Measurements from ENCODE around the gene OR14A2. TPM values are rescaled to one million over a fixed set of nuclear protein-coding genes. Genes with fewer than 3 reads are reported as not detected.
"Not testable (repeated sequence)": the region's sequence is repeated elsewhere in the genome, so short reads cannot be mapped to it uniquely, and the experiment has no call there.

OR14A2 gene
- total RNA-seq, 1 donor = not detected

DNA sequence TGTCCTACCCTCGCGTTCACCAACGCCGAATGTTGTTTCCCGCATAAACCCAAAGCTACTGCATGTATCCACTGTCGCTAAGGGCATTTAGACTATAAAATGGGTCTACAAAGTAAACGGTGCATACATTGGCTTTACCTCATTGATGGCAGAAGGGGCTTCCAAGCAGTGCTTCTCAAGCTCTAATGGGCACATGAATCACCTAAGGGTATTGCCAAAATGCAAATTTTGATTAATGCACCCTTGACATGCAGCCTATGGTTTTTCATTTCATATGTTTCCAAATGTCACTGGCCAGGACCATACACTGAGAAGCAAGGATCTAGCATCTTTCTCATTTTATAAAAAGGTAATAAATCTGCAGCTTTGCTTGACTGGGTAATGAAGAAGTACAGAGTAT is 34.2 kb downstream of the OR14A2 start:
- no peak for DNase-seq (ENCODE audit: low read depth)
- no peak overlapping the region for H3K4me3 ChIP-seq (ENCODE audit: low read depth, low read length)
- TF ChIP-seq, protein P1, sequence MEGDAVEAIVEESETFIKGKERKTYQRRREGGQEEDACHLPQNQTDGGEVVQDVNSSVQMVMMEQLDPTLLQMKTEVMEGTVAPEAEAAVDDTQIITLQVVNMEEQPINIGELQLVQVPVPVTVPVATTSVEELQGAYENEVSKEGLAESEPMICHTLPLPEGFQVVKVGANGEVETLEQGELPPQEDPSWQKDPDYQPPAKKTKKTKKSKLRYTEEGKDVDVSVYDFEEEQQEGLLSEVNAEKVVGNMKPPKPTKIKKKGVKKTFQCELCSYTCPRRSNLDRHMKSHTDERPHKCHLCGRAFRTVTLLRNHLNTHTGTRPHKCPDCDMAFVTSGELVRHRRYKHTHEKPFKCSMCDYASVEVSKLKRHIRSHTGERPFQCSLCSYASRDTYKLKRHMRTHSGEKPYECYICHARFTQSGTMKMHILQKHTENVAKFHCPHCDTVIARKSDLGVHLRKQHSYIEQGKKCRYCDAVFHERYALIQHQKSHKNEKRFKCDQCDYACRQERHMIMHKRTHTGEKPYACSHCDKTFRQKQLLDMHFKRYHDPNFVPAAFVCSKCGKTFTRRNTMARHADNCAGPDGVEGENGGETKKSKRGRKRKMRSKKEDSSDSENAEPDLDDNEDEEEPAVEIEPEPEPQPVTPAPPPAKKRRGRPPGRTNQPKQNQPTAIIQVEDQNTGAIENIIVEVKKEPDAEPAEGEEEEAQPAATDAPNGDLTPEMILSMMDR (IDR thresholded peaks at IDR 0.05; ENCODE audit: insufficient read depth, low read depth, low read length) = no peak

DNA sequence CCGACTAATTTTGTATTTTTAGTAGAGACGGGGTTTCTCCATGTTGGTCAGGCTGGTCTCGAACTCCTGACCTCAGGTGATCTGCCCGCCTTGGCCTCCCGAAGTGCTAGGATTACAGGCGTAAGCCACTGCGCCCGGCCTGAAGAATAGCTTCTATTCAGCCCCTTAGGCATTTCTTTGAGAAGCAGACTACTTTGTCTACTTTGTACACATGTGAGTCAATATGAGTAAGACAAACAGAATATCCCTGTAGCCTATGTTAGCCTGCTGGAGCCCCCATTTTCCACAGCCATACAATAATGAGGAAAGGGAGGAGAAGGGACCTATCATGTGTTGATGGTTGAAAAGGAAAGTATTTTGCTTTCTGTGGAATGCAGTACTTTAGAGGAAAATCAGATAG is 37.3 kb downstream of the OR14A2 start:
- not testable (repeated sequence) for DNase-seq (ENCODE audit: low read depth); H3K4me3 ChIP-seq (ENCODE audit: low read depth, low read length)

DNA sequence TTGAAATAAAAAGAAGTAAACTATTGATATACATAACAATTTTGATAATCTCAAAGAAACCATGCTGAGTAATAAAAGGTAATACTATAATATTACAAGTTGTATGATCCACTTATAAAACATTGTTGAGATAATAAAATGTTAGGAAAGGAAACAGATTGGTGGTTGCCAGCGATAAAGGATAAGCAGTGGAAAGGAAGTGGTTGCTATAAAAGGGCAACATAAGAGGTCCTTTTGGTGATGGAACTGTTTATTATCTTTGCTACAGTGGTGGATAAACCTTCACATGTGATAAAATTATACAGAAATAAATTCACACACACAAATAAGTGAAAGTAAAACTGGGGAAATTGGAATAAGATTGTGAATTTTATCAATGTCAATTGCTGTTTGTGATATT is 46.6 kb downstream of the OR14A2 start:
- no peak overlapping the region for H3K4me3 ChIP-seq (ENCODE audit: low read depth, low read length)
- TF ChIP-seq, protein P1 (IDR thresholded peaks at IDR 0.05; ENCODE audit: insufficient read depth, low read depth, low read length) = no peak
- no peak for DNase-seq (ENCODE audit: low read depth)

DNA sequence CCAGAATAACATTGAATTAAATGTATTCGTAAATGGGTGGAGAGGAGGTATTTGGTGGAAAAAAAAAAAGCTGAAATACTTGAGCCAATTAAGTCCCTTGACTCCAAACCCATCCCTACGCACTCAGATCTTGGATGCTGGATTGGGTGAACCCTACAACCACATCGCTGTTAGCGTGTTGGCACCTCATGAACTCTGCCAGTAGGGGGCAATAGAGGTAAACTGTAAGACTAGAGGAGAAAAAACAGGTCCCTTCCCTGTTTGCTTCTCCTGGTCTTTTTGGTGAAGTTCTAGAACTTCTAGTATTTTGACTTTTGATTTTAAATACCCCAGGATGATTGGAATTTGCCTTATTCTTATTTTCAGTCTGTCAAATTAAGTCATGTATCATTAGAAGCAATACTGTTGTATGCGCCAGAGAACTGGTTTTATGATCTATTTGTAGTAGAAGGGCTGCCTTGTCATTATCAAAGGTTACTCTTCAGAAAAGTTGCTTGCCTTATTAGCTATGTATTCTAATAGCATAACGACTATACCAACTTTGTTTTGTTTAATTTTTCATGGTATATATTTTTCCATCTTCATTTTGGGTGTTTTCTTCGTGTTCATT is 66.5 kb downstream of the OR14A2 start:
- TF ChIP-seq, protein P1 (IDR thresholded peaks at IDR 0.05; ENCODE audit: insufficient read depth, low read depth, low read length) = peak; percentile 70
- no peak overlapping the region for H3K4me3 ChIP-seq (ENCODE audit: low read depth, low read length)
- DNase-seq (ENCODE audit: low read depth) = peak; percentile 37

DNA sequence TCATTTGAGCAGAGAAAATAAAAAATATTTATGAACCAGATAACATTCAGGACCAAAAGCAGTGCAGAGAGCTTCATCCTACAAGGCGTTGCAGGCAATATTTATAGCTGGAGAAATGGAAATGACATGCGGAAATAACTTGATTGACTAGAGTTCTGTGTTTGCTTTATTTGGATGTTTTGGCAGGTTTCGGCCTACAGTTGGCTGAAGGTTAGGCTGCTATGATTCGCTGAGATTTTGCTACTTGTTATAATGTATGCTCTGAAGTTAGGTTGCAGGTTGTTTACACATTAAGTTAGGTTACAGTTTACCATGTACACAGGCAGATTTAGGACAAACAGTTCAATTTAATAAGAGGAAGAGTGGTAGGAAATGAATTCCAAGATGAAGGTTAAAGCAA is 67.8 kb downstream of the OR14A2 start:
- TF ChIP-seq, protein P1 (IDR thresholded peaks at IDR 0.05; ENCODE audit: insufficient read depth, low read depth, low read length) = no peak
- DNase-seq (ENCODE audit: low read depth) = no peak
- no peak overlapping the region for H3K4me3 ChIP-seq (ENCODE audit: low read depth, low read length)

DNA sequence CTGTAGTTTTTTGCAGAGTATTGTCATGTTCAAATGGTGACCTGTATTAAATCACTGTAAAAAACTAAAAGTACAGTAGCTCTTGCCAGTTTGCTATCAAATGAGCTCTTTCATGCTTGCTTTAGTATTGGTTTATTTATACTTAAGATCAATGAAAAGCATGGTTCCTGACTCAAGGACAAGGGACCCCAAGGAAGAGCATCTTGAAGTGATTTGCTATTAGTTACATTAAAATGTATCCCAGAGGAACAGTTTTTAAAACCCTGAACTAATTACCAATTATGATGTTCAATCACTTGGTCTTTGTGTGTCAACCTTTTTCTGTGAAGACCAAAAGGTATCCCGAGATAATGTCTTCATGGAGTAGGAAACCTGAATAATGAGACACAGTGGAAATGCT is 68.3 kb downstream of the OR14A2 start, which contains the start of gene OR13G1:
Gene OR13G1 (minus strand): TSS at position 101 of the 400 bp plus-strand sequence. CDS start 6,698 bp downstream, outside the sequence.
- TF ChIP-seq, protein P1 (IDR thresholded peaks at IDR 0.05; ENCODE audit: insufficient read depth, low read depth, low read length) = no peak
- no peak for DNase-seq (ENCODE audit: low read depth)
- no peak within 1 kb of the TSS for H3K4me3 ChIP-seq (ENCODE audit: low read depth, low read length)

Other genes starting within 250 kb of the OR14A2 start
- gene OR2C3, start 211.7 kb downstream of the OR14A2 start, total RNA-seq = not detected in 2 replicates
- gene GCSAML, start 199.0 kb downstream of the OR14A2 start, total RNA-seq = not detected in 2 replicates
- not detected in 2 replicates for gene OR2G2, start 159.8 kb downstream of the OR14A2 start, total RNA-seq
- not detected in 2 replicates for gene OR2G3, start 142.6 kb downstream of the OR14A2 start, total RNA-seq
- not detected in 2 replicates for gene OR13G1, start 68.4 kb downstream of the OR14A2 start, total RNA-seq
- not detected in 2 replicates for gene OR6F1, start 31.5 kb downstream of the OR14A2 start, total RNA-seq
- gene OR14K1, start 9.5 kb downstream of the OR14A2 start, total RNA-seq = not detected in 2 replicates
- gene OR1C1, start 12.4 kb upstream of the OR14A2 start, total RNA-seq = not detected in 2 replicates
- not detected in 2 replicates for gene OR14A16, start 76.0 kb upstream of the OR14A2 start, total RNA-seq
- gene OR11L1, start 93.8 kb upstream of the OR14A2 start, total RNA-seq = not detected in 2 replicates
- gene TRIM58, start 109.0 kb upstream of the OR14A2 start, total RNA-seq = 0.97 and 3.5 TPM in 2 replicates
- gene OR2W3, start 147.4 kb upstream of the OR14A2 start, total RNA-seq = 0.86 and 0.97 TPM in 2 replicates
- gene OR2T8, start 172.1 kb upstream of the OR14A2 start, total RNA-seq = not detected in 2 replicates
- not detected in 2 replicates for gene OR2AJ1, start 176.7 kb upstream of the OR14A2 start, total RNA-seq
- not detected in 2 replicates for gene OR2L8, start 200.7 kb upstream of the OR14A2 start, total RNA-seq
- gene OR2AK2, start 217.1 kb upstream of the OR14A2 start, total RNA-seq = under 0.01 TPM in 1 of 2 replicates, not detected in the other

All from fibroblast of villous mesenchyme (primary cell).